GM12865 (cell line): Measurements from ENCODE around the gene IFNB1.

ENCODE experiments used
- DNase-seq: peaks from one replicate; pipeline ENCODE4 v3.0.0; 2010; ENCODE audit warnings: low read depth
- H3K4me3 ChIP-seq: 2 replicates; pipeline ENCODE4 v1.5.1; 2011; ENCODE audit warnings: mild to moderate bottlenecking, low read depth, low read length, control low read depth
- TF ChIP-seq, protein P1 (sequence below): IDR thresholded peaks from 2 replicates; pipeline ENCODE4 v1.5.1; 2011; ENCODE audit warnings: low read length, control low read depth, low read depth, inconsistent platforms; ENCODE audit not compliant: insufficient read depth; ENCODE audit errors: missing control alignments

The IFNB1 gene

GRCh38 chr9:21104787-21105186 lies 27.0 kb upstream of the IFNB1 start:
- TF ChIP-seq, protein P1, sequence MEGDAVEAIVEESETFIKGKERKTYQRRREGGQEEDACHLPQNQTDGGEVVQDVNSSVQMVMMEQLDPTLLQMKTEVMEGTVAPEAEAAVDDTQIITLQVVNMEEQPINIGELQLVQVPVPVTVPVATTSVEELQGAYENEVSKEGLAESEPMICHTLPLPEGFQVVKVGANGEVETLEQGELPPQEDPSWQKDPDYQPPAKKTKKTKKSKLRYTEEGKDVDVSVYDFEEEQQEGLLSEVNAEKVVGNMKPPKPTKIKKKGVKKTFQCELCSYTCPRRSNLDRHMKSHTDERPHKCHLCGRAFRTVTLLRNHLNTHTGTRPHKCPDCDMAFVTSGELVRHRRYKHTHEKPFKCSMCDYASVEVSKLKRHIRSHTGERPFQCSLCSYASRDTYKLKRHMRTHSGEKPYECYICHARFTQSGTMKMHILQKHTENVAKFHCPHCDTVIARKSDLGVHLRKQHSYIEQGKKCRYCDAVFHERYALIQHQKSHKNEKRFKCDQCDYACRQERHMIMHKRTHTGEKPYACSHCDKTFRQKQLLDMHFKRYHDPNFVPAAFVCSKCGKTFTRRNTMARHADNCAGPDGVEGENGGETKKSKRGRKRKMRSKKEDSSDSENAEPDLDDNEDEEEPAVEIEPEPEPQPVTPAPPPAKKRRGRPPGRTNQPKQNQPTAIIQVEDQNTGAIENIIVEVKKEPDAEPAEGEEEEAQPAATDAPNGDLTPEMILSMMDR = no peak
- H3K4me3 ChIP-seq = no peak overlapping the region
- no peak for DNase-seq

- DNase-seq = no peak
- H3K4me3 ChIP-seq = no peak overlapping the region
- TF ChIP-seq, protein P1 = no peak
Measured at GRCh38 chr9:21102305-21102704, 24.6 kb upstream of the IFNB1 start.

DNA sequence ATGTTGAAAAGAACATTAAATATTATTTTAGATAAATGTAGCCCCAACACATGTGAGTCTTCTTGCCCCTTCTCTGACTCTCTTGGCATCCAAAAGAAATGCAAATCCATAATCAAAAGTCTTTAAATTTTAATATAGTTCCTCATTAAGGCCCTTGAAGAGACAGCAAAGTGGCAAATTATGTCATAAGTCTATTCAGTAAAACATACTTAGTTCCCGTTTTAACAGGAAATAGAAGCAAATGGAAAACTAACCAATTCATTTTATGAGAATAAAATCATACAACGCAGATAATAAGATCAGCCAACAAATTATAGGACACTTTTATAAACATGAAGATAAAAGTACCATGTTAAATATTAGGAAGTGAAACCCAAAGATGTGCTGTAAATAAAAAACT lies 20.1 kb upstream of the IFNB1 start:
- DNase-seq = no peak
- no peak overlapping the region for H3K4me3 ChIP-seq
- TF ChIP-seq, protein P1 = no peak

DNA sequence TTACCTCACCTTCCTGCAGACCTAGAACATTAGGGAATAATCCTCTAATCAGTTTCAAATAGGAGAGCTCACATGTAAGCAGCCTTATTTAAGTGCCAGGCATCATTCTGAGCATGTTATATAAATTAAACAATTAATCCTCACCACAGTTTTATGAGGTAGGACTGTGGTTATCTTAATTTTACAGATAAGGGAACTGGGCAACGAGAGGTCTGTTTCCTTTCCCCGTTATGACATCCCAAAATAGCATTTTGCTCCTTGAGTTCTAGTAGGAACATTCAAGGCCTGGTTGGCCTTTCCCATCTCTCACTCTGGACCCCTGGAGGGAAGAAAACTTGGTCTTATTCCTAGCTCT lies 19.1 kb upstream of the IFNB1 start:
- TF ChIP-seq, protein P1 = no peak
- peak overlapping the region; percentile 6; the same call in 1 of the 2 replicates for H3K4me3 ChIP-seq
- no peak for DNase-seq

GRCh38 chr9:21096172-21096900 lies 18.6 kb upstream of the IFNB1 start:
- TF ChIP-seq, protein P1 = no peak
- peak; percentile 64 for DNase-seq
- H3K4me3 ChIP-seq = peak overlapping the region; percentile 6

- TF ChIP-seq, protein P1 = no peak
- no peak overlapping the region for H3K4me3 ChIP-seq
- no peak for DNase-seq
Measured at GRCh38 chr9:21095561-21095960, 17.8 kb upstream of the IFNB1 start.

DNA sequence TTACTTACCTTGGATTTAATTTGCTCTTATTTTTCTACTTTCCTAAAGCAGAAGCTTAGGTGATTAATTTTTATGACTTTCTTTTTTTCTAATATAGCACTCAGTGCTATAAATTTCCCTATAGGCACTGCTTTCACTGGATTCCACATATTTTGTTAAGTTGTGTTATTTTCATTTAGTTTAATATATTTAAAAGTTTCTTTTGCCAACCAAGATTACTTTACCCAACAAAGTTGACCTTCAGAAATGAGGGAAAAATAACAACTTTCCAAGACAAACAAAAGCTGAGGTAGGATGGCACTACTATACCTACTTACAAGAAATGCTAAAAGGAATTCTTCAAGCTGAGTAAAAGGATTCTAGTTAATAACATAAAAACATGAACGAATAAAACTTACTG lies 8.8 kb upstream of the IFNB1 start:
- no peak for DNase-seq
- TF ChIP-seq, protein P1 = no peak
- H3K4me3 ChIP-seq = no peak overlapping the region
